SW480 (cell line): ENCODE measurements around the gene FBXO44.

Experiments used
- DNase-seq: peaks from one replicate; pipeline ENCODE4 v3.0.0-alpha.2; 2016; ENCODE audit warnings: low spot score

FBXO44 gene

GRCh38 chr1:11659748-11660147, 5.1 kb downstream of the FBXO44 start:
- no peak for DNase-seq

- no peak for DNase-seq
Observed at GRCh38 chr1:11661103-11661502, 6.4 kb downstream of the FBXO44 start.

GRCh38 chr1:11664336-11665065, 9.8 kb downstream of the FBXO44 start:
- DNase-seq = no peak

GRCh38 chr1:11668516-11668915, 13.8 kb downstream of the FBXO44 start:
- DNase-seq = no peak

GRCh38 chr1:11670747-11671146, 16.1 kb downstream of the FBXO44 start:
- no peak for DNase-seq

- no peak for DNase-seq
Observed at GRCh38 chr1:11671205-11671543, 16.5 kb downstream of the FBXO44 start.

GRCh38 chr1:11671544-11672286, 17.0 kb downstream of the FBXO44 start:
- no peak for DNase-seq

GRCh38 chr1:11673089-11673769, 18.6 kb downstream of the FBXO44 start:
- no peak for DNase-seq

GRCh38 chr1:11674488-11674887, 19.8 kb downstream of the FBXO44 start:
- no peak for DNase-seq

- DNase-seq = no peak
Observed at GRCh38 chr1:11675325-11675724, 20.6 kb downstream of the FBXO44 start.

GRCh38 chr1:11676386-11677103, 21.9 kb downstream of the FBXO44 start:
- DNase-seq = no peak

GRCh38 chr1:11678442-11678841, 23.8 kb downstream of the FBXO44 start:
- DNase-seq = no peak

- DNase-seq = no peak
Observed at GRCh38 chr1:11680270-11681070, 25.8 kb downstream of the FBXO44 start.

GRCh38 chr1:11681071-11681771, 26.5 kb downstream of the FBXO44 start, which contains the start of gene MAD2L2:
Gene MAD2L2, minus strand, starts transcription at chr1:11681148. Its CDS starts 547 bp downstream, at chr1:11680601.
- peak; percentile 94 for DNase-seq

GRCh38 chr1:11682287-11682771, 27.7 kb downstream of the FBXO44 start:
- DNase-seq = no peak

- DNase-seq = no peak
Observed at GRCh38 chr1:11682799-11683198, 28.1 kb downstream of the FBXO44 start.

- no peak for DNase-seq
Observed at GRCh38 chr1:11684070-11684469, 29.4 kb downstream of the FBXO44 start.

- no peak for DNase-seq
Observed at GRCh38 chr1:11685210-11685752, 30.6 kb downstream of the FBXO44 start.

- no peak for DNase-seq
Observed at GRCh38 chr1:11688506-11688905, 33.8 kb downstream of the FBXO44 start.
